ENCODE results near the gene PRTG.
"Not testable (repeated sequence)": the region's sequence is repeated elsewhere in the genome, so short reads cannot be mapped to it uniquely, and the experiment has no call there.

GRCh38 chr15:55753433-55753832, 10.5 kb upstream of the PRTG start:
- not testable (repeated sequence) for TF ChIP-seq CTCF (IDR thresholded peaks at IDR 0.05; ENCODE audit: low read depth, low read length, poor library complexity, severe bottlenecking); EZH2phosphoT487 (IDR thresholded peaks at IDR 0.05; ENCODE audit: borderline replicate concordance, low read length)

Measured in DOHH2 (cell line).